Fibroblast of villous mesenchyme (primary cell): Measurements from ENCODE around the gene ZPBP2. TPM values are rescaled to one million over a fixed set of nuclear protein-coding genes. Genes with fewer than 3 reads are reported as not detected.

ENCODE experiments used
- DNase-seq: peaks from one replicate; pipeline ENCODE4 v3.0.0-alpha.2; 2010; ENCODE audit warnings: low read depth
- H3K4me3 ChIP-seq: 2 replicates; pipeline ENCODE4 v1.5.1; 2011; ENCODE audit warnings: low read depth, mild to moderate bottlenecking, low read length
- total RNA-seq: library from RNA; depleted of rRNA; stranded (reverse); fragments of >200 nt; gene quantifications from 2 replicates; pipeline ENCODE4 v1.2.3, GENCODE V29; 2012
- TF ChIP-seq, protein P1 (sequence below): IDR thresholded peaks from 2 replicates; pipeline ENCODE4 v1.5.1; 2012; ENCODE audit warnings: low read depth, mild to moderate bottlenecking, low read length; ENCODE audit not compliant: insufficient read depth

Gene ZPBP2, protein sequence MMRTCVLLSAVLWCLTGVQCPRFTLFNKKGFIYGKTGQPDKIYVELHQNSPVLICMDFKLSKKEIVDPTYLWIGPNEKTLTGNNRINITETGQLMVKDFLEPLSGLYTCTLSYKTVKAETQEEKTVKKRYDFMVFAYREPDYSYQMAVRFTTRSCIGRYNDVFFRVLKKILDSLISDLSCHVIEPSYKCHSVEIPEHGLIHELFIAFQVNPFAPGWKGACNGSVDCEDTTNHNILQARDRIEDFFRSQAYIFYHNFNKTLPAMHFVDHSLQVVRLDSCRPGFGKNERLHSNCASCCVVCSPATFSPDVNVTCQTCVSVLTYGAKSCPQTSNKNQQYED
- total RNA-seq, result not detected in 2 replicates

DNA sequence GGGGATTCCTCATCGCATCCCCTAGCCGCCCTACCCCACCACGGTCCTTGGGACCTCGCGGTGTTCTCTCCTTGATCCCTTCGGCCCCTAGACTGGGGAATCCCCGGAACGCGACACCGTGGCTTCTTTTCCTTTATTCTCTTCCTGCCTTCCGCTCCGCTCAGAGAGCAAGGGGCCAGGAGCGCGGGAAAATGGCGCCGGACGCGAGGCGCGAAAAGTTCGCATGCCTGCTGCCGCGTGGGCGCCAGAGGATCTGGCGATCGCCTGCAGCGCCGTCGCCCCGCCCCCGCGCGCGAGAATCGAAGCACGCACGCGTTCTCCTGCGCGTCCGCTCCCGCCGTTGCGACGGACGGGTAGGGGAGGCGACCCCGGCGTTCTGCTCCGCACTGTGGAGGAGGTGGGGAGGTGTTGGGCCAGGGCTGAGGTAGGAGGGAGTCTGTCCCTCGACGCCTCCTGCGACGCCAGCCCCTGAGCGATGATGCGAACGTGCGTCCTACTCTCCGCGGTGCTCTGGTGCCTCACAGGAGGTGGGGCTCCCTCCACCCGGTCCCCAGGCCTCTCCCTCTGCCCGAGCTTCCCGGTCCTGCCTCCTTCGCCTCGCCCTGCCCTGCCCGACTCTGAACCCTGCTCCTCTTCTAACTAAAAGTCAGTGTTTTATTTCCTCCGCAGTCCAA lies at the start of gene ZPBP2:
TSS of gene ZPBP2 (plus strand) at position 323 of the 674 bp plus-strand sequence. CDS start at position 476, 153 bp downstream.
- no peak within 1 kb of the TSS for H3K4me3 ChIP-seq
- TF ChIP-seq, protein P1, sequence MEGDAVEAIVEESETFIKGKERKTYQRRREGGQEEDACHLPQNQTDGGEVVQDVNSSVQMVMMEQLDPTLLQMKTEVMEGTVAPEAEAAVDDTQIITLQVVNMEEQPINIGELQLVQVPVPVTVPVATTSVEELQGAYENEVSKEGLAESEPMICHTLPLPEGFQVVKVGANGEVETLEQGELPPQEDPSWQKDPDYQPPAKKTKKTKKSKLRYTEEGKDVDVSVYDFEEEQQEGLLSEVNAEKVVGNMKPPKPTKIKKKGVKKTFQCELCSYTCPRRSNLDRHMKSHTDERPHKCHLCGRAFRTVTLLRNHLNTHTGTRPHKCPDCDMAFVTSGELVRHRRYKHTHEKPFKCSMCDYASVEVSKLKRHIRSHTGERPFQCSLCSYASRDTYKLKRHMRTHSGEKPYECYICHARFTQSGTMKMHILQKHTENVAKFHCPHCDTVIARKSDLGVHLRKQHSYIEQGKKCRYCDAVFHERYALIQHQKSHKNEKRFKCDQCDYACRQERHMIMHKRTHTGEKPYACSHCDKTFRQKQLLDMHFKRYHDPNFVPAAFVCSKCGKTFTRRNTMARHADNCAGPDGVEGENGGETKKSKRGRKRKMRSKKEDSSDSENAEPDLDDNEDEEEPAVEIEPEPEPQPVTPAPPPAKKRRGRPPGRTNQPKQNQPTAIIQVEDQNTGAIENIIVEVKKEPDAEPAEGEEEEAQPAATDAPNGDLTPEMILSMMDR, result no peak
- no peak for DNase-seq

DNA sequence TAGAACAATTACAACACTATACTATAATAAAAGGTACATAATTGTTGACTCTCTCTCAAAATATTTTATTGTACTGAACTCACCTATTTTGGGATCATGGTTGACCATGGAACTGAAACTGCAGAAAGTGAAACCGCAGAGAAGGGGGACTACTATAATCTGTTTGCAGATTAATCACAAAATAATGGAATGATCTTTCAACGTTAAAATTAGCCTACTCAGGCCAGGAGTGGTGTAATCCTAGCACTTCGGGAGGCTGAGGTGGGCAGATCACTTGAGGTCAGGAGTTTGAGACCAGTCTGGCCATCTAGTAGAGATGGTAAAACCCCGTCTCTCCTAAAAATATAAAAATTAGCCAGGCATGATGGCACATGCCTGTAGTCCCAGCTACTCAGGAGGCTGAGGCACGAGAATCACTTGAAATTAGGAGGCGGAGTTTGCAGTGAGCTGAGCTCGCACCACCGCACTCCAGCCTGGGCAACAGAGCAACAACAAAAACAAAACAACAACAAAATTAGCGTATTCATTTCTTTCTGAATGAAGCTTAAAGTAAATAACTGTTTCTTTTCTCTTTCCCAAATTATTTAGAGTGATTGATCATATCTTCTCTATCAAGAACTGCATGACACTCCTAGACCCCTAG lies 49.5 kb upstream of the ZPBP2 start:
- no peak overlapping the region for H3K4me3 ChIP-seq
- no peak for DNase-seq
- TF ChIP-seq, protein P1, result no peak

DNA sequence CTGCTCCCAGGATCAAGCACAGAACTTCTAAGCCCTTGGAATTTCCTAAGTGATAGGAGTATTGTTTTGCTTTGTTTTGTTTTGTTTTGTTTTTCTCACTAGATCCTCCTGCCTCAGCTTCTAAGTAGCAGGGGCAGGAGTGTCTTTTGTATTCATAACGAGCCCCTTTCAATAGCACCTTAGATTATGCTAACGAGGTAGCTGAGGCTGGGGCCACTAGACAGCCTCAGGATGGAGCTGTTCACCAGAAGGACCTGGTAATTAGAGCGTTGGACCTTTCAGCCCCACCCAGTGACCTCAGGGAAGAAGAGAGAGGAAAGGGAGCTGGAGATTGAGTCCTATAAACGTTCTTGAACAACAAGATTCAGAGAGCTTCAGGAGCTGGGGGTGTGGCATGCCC lies 47.5 kb upstream of the ZPBP2 start:
- no peak overlapping the region for H3K4me3 ChIP-seq
- TF ChIP-seq, protein P1, result no peak
- DNase-seq, result no peak

DNA sequence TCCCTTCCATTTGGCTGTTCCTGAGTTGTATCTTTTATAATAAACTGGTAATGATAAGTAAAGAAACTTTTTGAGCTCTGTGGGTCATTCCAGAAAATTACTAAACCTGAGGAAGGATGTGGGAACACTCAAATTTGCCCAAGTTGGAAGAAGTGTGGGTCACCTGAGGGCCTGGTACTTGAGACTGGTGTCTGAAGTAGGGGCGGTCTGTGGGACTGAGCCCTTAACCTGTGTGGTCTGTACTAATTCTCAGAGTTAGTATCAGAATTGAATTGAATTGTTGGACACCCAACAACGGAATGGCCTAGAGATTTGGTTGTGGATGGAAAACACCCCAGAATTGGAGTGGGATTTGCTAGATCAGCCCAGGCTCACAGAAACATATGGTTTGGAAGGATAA lies 47.0 kb upstream of the ZPBP2 start:
- no peak overlapping the region for H3K4me3 ChIP-seq
- TF ChIP-seq, protein P1, result no peak
- DNase-seq, result no peak

DNA sequence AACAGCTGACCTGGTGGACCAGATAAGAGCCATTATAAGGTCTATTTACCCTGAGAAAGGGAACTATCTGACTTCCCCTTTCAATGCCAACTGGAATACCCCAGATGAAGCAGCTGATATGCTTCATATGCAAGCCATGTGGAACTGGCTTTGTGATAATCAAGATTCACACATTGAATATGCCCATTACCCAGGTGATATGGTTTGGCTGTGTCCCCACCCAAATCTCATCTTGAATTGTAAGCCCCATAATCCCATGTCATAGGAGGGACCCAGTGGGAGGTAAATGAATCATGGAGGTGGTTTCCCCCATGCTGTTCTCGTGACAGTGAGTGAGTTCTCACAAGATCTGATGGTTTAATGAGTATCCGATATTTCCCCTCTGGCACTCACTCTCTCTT lies 46.0 kb upstream of the ZPBP2 start:
- H3K4me3 ChIP-seq, result no peak overlapping the region
- TF ChIP-seq, protein P1, result no peak
- DNase-seq, result no peak

DNA sequence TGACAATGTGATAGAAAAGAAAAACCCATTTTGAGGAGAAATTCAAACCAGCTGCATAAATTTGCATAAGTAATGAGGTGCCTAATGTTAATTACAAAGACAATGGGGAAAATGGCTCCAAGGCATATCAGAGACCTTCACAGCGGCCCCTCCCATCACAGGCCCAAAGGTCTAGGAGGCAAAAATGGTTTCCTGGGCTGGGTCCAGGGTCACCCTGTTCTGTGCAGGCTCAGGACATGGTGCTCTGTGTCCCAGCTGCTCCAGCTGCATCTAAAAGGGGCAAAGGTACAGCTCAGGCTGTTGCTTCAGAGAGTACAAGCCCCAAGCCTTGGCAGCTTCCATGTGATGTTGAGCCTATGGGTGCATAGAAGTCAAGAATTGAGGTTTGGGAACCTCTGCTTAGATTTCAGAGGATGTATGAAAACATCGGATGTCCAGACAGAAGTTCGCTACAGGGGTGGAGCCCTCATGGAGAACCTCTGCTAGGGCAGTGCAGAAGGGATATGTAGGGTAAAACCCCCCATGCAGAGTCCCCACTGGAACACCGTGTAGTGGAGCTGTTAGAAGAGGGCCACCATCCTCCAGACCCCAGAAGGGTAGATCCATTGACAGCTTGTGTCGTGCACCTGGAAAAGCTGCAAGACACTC lies 44.5 kb upstream of the ZPBP2 start:
- TF ChIP-seq, protein P1, result no peak
- H3K4me3 ChIP-seq, result no peak overlapping the region
- no peak for DNase-seq
